GM12864 (cell line): ENCODE results near the gene RPL39L.

Experiments
- DNase-seq: peaks from one replicate; pipeline ENCODE4 v3.0.0-alpha.2; 2011; ENCODE audit warnings: low read depth
- H3K4me3 ChIP-seq: 2 replicates; pipeline ENCODE4 v1.5.1; 2011; ENCODE audit warnings: mild to moderate bottlenecking, low read depth, low read length, control low read depth
- TF ChIP-seq, protein P1 (sequence below): IDR thresholded peaks from 2 replicates; pipeline ENCODE4 v1.5.1; 2011; ENCODE audit warnings: low read depth, mild to moderate bottlenecking, moderate library complexity, low read length, control low read depth, inconsistent platforms; ENCODE audit errors: missing control alignments

Gene RPL39L

DNA sequence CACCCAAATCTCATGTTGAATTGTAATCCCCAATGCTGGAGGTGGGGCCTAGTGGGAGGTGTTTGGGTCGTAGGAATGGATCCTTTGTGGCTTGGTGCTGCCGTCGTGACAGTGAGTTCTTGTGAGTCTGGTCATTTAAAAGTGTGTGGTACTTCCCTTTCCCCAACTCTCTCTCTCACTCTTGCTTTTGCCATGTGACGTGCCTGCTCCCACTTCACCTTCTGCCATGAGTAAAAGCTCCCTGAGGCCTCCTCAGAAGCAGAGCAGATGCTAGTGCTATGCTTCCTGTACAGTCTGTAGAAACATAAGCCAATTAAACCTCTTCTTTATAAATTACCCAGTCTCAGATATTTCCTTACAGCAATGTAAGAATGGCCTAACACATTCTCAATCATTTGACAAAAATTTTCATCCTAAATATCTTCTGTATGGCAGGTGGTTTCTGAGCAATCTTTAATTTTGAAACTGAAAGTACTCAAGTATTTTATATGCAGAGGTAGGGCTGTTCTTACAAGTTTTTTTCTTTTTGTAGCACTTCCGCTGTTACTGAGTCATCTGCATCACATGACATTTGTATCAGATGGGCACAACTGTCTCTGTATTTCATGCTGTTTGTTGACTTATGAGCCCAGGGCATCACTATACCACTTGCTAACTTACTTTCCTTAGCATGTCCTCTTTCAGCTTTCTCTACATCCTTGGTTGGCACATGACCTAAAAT lies 8.8 kb downstream of the RPL39L start:
- DNase-seq, result peak; percentile 29
- TF ChIP-seq, protein P1, sequence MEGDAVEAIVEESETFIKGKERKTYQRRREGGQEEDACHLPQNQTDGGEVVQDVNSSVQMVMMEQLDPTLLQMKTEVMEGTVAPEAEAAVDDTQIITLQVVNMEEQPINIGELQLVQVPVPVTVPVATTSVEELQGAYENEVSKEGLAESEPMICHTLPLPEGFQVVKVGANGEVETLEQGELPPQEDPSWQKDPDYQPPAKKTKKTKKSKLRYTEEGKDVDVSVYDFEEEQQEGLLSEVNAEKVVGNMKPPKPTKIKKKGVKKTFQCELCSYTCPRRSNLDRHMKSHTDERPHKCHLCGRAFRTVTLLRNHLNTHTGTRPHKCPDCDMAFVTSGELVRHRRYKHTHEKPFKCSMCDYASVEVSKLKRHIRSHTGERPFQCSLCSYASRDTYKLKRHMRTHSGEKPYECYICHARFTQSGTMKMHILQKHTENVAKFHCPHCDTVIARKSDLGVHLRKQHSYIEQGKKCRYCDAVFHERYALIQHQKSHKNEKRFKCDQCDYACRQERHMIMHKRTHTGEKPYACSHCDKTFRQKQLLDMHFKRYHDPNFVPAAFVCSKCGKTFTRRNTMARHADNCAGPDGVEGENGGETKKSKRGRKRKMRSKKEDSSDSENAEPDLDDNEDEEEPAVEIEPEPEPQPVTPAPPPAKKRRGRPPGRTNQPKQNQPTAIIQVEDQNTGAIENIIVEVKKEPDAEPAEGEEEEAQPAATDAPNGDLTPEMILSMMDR, result no peak
- no peak overlapping the region for H3K4me3 ChIP-seq

GRCh38 chr3:187125319-187126031 lies 13.8 kb downstream of the RPL39L start:
- no peak for DNase-seq
- no peak overlapping the region for H3K4me3 ChIP-seq
- TF ChIP-seq, protein P1, result no peak

DNA sequence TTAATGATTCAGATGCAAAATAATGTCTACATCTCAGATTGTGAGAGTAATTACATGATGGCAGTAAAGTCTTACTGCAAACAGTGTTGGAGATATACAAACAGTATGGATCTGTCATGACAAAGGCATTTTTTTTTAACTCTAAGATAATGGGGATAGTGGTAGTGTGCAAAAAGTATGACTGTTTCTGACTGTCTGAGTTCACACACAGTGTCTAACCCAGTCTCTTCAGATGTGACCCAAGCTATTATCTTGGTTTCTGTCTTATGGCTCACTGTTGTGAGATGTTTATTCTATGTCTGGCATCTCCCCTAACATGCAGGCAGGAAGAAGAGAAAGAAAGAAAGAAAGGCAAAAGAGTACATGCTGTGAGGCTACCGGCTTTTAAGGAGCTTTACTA lies 17.0 kb downstream of the RPL39L start:
- H3K4me3 ChIP-seq, result no peak overlapping the region
- no peak for DNase-seq
- TF ChIP-seq, protein P1, result no peak

- no peak for DNase-seq
- TF ChIP-seq, protein P1, result no peak
- no peak overlapping the region for H3K4me3 ChIP-seq
These were observed 19.0 kb downstream of the RPL39L start for GRCh38 chr3:187120326-187120725.

- TF ChIP-seq, protein P1, result no peak
- no peak for DNase-seq
- H3K4me3 ChIP-seq, result no peak overlapping the region
These were observed 24.8 kb downstream of the RPL39L start for GRCh38 chr3:187114511-187114910.

DNA sequence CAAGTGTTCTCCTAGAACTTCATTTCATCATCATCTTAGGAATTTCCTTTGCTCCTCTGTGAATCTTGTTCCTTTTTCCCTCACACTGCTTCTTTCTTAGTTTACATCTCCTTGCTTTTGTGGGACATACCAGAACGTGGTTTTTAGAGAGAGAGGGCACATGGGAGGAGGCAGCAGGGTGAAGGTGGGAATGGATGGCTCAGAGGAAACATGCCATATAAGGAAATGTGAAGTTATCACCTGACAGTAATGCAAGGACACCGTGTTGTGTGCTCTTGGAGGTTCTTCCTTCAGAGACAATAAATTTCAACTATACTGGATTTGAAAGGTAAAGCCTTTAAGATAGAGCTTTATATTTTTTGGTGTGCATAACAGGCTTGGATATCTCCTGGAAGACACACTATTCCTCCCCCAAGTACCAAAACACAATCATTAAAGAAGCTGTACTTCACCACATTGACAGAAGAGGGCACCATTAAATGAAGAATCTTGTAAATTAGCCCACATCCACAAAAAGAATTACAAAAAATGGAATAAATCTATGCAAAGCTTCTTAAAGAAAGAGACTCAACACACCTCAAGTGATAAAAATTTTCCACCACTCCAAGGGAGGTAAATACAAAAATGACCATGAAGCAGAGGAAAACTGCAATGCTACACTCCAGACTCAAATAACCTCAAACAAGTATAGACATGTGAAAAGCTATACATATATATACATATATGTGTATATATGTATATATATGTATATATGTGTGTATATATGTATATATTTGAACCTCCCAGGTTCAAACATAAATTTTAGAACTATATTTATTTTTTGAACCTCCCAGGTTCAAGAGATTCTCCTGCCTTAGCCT lies 26.1 kb downstream of the RPL39L start:
- no peak for DNase-seq
- TF ChIP-seq, protein P1, result peak; percentile 47
- no peak overlapping the region for H3K4me3 ChIP-seq
